ENCODE data around the gene CIAO2B.

Gene CIAO2B

GRCh38 chr16:66944054-66944441 lies 9.8 kb upstream of the CIAO2B start:
- Histone ChIP-seq H3K4me2 (ENCODE audit: low read length) (no peak overlapping the region), H3K36me3 (ENCODE audit: control insufficient read depth, insufficient read depth, low read length) (no peaks in the 10 kb centered on the region), H3K27ac (no peak overlapping the region), H3K79me2 (no peaks in the 10 kb centered on the region), H3K9ac (no peak overlapping the region), H3K4me1 (peaks cover 14% of the 10 kb centered on the region), H2AFZ (no peak overlapping the region), H3K27me3 (ENCODE audit: control insufficient read depth, insufficient read depth, low read length) (no peaks in the 10 kb centered on the region), H3K4me3 (ENCODE audit: low read depth, low read length) (no peak overlapping the region), H3K9me3 (ENCODE audit: control insufficient read depth, low read length) (no peaks in the 10 kb centered on the region)
- TF ChIP-seq CTCF (IDR thresholded peaks at IDR 0.05) = no peak

- H3K9me3 ChIP-seq (ENCODE audit: control insufficient read depth, low read length) = no peaks in the 10 kb centered on the region
- no peaks in the 10 kb centered on the region for H3K27me3 ChIP-seq (ENCODE audit: control insufficient read depth, insufficient read depth, low read length)
- no peak for TF ChIP-seq CTCF (IDR thresholded peaks at IDR 0.05)
- H3K27ac ChIP-seq = no peak overlapping the region
- no peaks in the 10 kb centered on the region for H3K79me2 ChIP-seq
- no peak overlapping the region for H3K9ac ChIP-seq
- peaks cover 14% of the 10 kb centered on the region for H3K4me1 ChIP-seq
- H2AFZ ChIP-seq = no peak overlapping the region
- no peak overlapping the region for H3K4me2 ChIP-seq (ENCODE audit: low read length)
- no peaks in the 10 kb centered on the region for H3K36me3 ChIP-seq (ENCODE audit: control insufficient read depth, insufficient read depth, low read length)
- no peak overlapping the region for H3K4me3 ChIP-seq (ENCODE audit: low read depth, low read length)
Observed at GRCh38 chr16:66943426-66944053, 9.3 kb upstream of the CIAO2B start.

GRCh38 chr16:66942981-66943380 lies 8.8 kb upstream of the CIAO2B start:
- Histone ChIP-seq H3K9ac (no peak overlapping the region), H3K36me3 (ENCODE audit: control insufficient read depth, insufficient read depth, low read length) (no peaks in the 10 kb centered on the region)

GRCh38 chr16:66940236-66940635 lies 6.0 kb upstream of the CIAO2B start:
- Histone ChIP-seq H3K4me3 (ENCODE audit: low read depth, low read length) (no peak overlapping the region), H3K27ac (no peak overlapping the region), H3K79me2 (peaks cover 5% of the 10 kb centered on the region), H2AFZ (no peak overlapping the region), H3K9me3 (ENCODE audit: control insufficient read depth, low read length) (no peaks in the 10 kb centered on the region), H3K27me3 (ENCODE audit: control insufficient read depth, insufficient read depth, low read length) (no peaks in the 10 kb centered on the region), H3K4me1 (peaks cover 6% of the 10 kb centered on the region), H3K4me2 (ENCODE audit: low read length) (no peak overlapping the region), H3K36me3 (ENCODE audit: control insufficient read depth, insufficient read depth, low read length) (no peaks in the 10 kb centered on the region), H3K9ac (no peak overlapping the region)
- TF ChIP-seq CTCF (IDR thresholded peaks at IDR 0.05) = no peak

More at GRCh38 chr16:66942981-66943380, 8.8 kb upstream of the CIAO2B start:
- no peak overlapping the region for H3K4me3 ChIP-seq (ENCODE audit: low read depth, low read length)
- no peak overlapping the region for H3K4me2 ChIP-seq (ENCODE audit: low read length)
- H3K27me3 ChIP-seq (ENCODE audit: control insufficient read depth, insufficient read depth, low read length) = no peaks in the 10 kb centered on the region
- no peak overlapping the region for H2AFZ ChIP-seq
- H3K4me1 ChIP-seq = peaks cover 8% of the 10 kb centered on the region
- no peaks in the 10 kb centered on the region for H3K9me3 ChIP-seq (ENCODE audit: control insufficient read depth, low read length)
- H3K27ac ChIP-seq = no peak overlapping the region
- TF ChIP-seq CTCF (IDR thresholded peaks at IDR 0.05) = no peak
- H3K79me2 ChIP-seq = no peaks in the 10 kb centered on the region

- Histone ChIP-seq H3K4me2 (ENCODE audit: low read length) (no peak overlapping the region), H2AFZ (no peak overlapping the region), H3K4me3 (ENCODE audit: low read depth, low read length) (no peak overlapping the region), H3K9me3 (ENCODE audit: control insufficient read depth, low read length) (no peaks in the 10 kb centered on the region), H3K4me1 (peaks cover 6% of the 10 kb centered on the region), H3K36me3 (ENCODE audit: control insufficient read depth, insufficient read depth, low read length) (no peaks in the 10 kb centered on the region), H3K9ac (no peak overlapping the region), H3K27ac (no peak overlapping the region), H3K27me3 (ENCODE audit: control insufficient read depth, insufficient read depth, low read length) (no peaks in the 10 kb centered on the region), H3K79me2 (peaks cover 8% of the 10 kb centered on the region)
- TF ChIP-seq CTCF (IDR thresholded peaks at IDR 0.05) = no peak
Observed at GRCh38 chr16:66939366-66939765, 5.2 kb upstream of the CIAO2B start.
